Amniotic epithelial cell (primary cell): Measurements from ENCODE around the gene MATK.

Experiments
- DNase-seq: peaks from one replicate; pipeline ENCODE4 v3.0.0-alpha.2; 2010; ENCODE audit warnings: low read depth

MATK gene

DNA sequence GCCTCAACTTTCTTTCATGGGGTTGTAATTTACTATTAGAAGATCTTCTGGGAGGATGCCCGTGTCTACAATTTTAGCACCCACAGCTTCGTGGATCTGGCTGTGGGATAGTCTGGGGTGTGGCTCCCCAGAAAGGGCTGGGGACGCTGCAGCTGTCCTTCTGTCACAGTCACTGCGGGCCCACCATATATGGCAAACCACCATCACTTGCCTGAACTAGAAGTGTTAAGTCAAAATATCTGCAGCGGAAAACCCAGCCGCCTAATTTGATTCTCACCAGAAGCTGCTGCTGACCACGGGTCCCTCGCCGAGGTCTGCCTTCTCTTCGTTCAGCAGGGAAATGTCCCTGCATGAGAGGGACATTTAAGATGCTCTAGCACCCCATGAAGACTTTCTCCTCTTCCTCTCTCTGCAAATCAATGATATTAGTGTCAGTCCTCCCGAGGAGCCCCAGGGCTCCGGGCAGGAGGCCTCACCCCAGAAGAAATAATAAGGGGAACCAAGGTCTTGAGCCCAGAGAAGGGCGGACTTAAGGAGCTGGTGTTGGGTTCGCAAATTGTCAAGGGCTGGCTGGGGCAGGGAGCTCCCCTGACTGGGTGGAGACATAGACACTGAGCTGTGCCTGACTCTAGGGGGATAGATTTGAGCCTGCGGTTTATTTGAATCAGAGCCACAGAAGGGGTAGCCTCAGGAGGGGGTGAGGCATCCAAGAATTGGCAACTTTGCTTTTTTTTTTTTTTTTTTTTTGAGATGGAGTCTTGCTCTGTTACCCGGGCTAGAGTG lies 3.0 kb upstream of the MATK start:
- DNase-seq: no peak

- no peak for DNase-seq
Measured at GRCh38 chr19:3785451-3785937, 687 bp downstream of the MATK start.

- DNase-seq: peak; percentile 6
Measured at GRCh38 chr19:3784607-3785450, 1.4 kb downstream of the MATK start.

- no peak for DNase-seq
Measured at GRCh38 chr19:3783660-3784584, 2.3 kb downstream of the MATK start.

GRCh38 chr19:3782903-3783302 lies 3.3 kb downstream of the MATK start:
- DNase-seq: no peak

- DNase-seq: no peak
Measured at GRCh38 chr19:3782330-3782729, 3.9 kb downstream of the MATK start.

- DNase-seq: no peak
Measured at GRCh38 chr19:3781603-3782002, 4.6 kb downstream of the MATK start.

GRCh38 chr19:3780786-3781304 lies 5.3 kb downstream of the MATK start:
- no peak for DNase-seq

GRCh38 chr19:3778899-3779723 lies 7.1 kb downstream of the MATK start:
- no peak for DNase-seq

GRCh38 chr19:3778104-3778867 lies 7.9 kb downstream of the MATK start:
- no peak for DNase-seq

GRCh38 chr19:3776479-3777040 lies 9.6 kb downstream of the MATK start:
- no peak for DNase-seq

DNA sequence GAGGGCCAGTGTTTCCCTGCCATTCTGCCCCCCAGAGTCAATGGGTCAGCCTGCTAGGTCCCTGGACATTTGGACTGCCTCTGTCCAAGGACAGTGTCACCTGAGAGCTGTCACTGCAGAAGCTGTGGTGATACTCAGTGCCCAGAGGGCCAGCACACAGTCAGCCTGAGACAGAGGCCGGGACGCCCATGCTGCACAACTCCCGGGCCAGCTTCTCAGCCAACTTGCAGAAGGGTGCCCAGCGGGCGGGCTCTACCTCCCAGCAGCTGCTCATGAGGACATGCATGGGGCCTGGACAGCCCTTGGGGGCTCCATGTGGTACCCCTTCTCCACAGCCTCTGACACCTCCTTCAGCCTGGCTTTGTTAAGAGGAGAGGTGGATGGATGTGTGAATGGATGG lies 10.3 kb downstream of the MATK start:
- no peak for DNase-seq

- no peak for DNase-seq
Measured at GRCh38 chr19:3775374-3775711, 10.8 kb downstream of the MATK start.

- no peak for DNase-seq
Measured at GRCh38 chr19:3774621-3775373, 11.4 kb downstream of the MATK start.

DNA sequence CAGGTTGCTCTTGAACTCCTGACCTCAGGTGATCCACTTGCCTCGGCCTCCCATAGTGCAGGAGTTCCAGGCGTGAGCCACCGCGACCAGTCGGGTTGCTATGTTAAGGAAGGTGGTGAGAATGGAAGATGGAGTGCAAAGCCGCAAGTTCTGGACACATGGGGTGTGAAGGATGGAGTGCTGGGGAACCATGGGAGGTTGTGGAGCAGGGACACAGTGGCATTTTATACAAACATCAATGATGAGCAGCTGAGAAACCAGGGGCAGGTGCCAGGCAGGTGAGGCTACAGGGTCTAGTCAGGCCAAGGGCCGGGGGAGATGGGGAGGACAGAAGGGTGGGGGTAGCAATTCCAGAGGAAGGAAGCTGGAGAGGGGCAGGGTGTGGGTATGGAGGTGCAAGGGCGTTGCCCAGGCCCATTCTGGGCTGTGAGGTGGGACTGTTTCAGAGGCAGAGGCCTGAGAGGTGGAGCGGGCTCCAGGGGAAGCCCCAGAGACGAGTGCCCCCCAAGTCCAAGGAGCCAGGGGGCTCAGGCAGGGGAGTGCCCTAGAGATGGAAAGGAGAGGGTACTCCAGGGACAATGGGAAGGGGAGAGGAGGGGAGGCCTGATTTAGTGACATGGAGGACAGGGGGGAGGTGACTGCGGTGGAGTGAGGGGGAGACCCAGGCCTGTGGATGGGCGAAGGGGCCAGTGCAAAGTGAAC lies 12.2 kb downstream of the MATK start:
- DNase-seq: no peak

DNA sequence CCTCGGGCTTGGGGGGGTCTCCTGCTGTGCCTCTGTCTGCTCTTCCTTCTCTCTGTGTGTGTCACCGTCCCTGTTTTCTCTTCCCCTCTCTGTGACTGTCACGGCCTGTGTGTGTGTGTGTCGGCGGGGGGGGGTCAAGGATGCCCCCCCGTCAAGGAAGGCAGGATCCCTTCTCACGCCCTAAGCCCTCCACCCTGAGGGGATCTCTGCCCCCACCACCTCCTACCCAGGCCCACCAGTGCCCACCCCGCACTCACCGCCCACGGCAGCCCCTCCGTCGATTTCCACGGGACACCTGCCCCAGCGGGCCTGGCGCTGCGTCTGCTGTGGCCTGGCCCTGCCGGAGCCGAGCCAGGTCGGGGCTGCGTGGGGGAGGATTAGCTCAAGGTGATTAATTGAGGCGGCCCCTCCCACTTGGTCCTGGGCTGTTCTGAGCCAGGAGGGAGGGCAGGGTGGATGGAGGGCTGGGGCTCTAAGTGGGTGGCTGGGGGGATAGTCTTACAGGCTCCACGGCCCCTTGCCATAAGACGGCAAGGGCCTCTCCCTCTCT lies 14.2 kb downstream of the MATK start, which contains the start of gene RAX2:
TSS of gene RAX2 (minus strand) at position 323 of the 550 bp plus-strand sequence. CDS start 486 bp downstream, outside the sequence.
- DNase-seq: no peak

DNA sequence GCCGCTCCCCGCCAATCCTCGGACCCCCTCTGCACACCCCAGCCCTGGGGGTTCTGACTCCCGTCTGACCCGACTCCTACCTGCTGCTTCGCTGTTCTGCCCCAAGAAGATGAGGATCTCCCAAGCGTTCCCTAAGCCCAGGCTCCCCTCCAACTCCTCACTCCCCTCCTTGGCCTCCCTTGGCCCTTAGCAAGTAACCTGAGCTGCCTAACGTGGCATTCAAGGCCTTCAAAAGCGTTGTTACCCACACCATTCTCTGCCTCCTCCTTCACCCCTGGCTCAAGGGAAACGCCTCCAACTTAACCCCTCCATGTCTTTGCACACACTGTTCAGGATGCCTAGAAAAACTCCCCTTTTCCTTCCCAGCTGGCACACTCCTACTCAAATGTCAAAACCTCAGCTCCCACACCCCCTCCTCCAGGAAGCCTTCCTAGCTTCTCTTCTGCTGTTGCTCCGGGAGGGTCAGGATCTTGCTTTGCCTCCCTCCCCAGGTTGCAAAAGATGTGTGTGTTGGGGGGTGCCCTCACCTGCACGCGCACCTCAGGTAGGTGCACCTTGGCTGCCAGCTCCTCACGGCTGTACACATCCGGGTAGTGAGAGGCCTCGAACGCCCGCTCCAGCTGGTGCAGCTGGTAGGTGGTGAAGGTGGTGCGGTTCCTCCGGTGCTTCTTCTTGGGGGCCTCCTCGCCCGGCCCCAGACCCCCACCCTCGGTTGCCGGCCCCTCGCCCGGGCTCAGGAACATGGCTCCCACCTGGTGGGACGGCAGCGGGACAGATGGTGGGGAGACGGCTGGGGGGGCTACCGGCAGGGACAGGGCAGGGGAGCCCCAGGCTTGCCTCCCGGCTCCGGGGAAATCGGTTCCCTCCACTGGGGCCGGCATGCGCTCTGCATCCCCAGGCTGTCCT lies 14.9 kb downstream of the MATK start:
- no peak for DNase-seq
